GM18508 (cell line): ENCODE data around the gene TCF12.

ENCODE experiments used
- ATAC-seq: cut with Tn5 transposase; IDR thresholded peaks from one replicate; pipeline ENCODE4 v1.9.1; 2021; ENCODE audit warnings: moderate number of reproducible peaks; ENCODE audit not compliant: insufficient read depth, unreplicated experiment

The TCF12 gene

GRCh38 chr15:57305009-57305408 is 386.6 kb downstream of the TCF12 start:
- ATAC-seq = no peak

DNA sequence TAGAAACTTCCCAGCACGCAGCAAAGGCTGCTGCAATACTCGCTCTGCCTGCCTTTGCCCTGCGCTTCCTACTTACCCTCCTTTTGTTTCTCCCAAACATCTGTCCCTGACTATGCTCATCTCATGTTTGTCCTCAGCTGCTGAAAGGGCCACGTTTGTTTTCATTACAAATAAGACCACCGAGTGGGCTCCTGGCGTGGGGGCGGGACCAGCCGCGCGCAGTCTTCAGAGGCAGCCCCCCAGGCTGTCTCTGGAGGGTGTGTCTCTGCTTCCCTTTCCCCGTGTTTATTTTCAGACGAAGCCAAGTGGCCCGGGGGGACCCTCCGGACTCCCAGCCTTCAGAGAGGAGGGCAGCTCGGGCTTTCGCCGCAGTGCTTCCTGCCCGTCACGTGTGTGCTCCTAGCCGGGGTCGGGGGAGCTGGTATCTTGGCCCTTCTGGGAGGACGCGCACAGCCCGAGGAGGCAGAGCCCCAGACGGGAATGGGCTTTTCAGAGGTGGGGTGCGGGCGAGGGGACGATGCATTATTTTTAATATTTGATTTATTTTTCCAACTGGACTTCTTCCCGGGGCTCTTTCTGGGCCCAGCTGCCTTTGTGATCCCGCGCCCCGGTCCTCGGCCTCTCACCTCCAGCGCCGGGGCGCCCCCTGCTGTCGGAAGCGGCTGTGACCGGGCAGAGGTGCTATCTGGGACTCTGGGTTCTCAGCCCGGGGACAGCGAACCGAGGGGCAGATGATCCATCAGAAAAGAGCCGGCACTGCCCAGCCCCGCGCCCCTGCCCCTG is 387.9 kb downstream of the TCF12 start:
- ATAC-seq = no peak

- ATAC-seq = no peak
Observed at GRCh38 chr15:57306944-57307411, 388.5 kb downstream of the TCF12 start.

GRCh38 chr15:57307527-57308169 is 389.2 kb downstream of the TCF12 start:
- ATAC-seq = no peak

GRCh38 chr15:57308170-57308545 is 389.7 kb downstream of the TCF12 start:
- ATAC-seq = no peak

DNA sequence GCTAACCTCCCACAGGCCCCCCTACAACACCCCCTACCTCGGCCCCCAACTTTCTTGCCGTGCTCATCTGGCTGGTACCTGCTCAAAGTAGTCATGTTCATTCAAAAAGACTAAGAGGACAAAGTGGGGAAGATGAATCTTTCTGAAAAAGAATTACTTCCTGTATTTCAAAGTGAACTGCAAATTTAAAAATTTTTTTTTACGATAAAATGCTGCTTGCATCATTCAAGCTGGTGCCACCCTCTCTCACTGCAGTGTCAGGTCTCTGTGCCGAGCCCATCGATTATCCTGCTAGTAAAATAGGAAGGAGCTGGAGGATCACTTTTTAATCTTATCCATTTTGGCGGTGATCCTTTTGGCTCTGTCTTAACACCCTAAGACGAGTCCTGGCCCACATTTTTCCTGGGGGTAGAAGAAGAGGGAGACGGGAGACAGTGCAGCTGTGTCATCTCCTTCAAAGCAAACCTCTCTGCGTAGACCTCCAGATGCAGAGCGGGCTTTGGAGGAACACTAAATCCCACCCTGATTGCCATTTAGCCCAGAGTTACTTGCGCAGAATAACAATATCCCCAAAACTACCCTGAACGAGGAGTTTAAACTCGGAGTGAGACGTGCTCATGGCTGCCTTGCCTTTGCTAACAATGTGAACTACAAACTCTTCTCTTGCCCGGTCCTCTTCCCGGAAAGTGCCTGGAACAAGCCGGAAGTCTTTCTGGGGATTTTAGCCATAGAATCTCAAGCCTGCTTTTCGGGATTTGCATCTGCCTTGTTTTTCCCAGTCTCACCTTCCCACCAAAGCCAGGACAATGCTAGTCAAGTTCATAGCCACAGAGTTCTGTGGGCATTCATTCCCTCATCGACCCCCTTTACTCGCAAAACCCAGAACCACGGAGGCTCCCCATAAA is 391.7 kb downstream of the TCF12 start:
- no peak for ATAC-seq

GRCh38 chr15:57310876-57311275 is 392.4 kb downstream of the TCF12 start:
- ATAC-seq = no peak

- no peak for ATAC-seq
Observed at GRCh38 chr15:57312006-57312317, 393.5 kb downstream of the TCF12 start.

- no peak for ATAC-seq
Observed at GRCh38 chr15:57312318-57313133, 394.1 kb downstream of the TCF12 start.

GRCh38 chr15:57313134-57313483 is 394.7 kb downstream of the TCF12 start:
- no peak for ATAC-seq

GRCh38 chr15:57314221-57314620 is 395.8 kb downstream of the TCF12 start:
- no peak for ATAC-seq

DNA sequence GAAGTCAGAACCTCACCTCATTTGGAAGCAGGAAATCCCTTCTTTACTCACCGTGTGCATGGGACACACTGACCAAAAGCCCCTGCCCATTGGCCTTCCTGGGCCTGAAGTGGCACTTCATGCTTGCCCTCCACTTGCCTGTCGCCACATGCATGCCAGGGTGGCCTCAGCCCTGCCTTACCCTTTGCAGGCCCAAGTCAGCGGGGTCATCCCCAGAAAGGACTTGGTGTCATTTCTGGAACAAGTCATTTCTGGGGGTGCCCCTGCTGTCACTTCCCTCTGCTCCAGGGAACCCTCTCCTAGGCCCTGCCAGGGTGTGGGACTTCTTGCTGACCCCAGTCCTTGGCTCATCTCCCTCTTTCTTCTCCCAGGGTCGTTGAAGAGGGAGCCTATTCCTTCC is 398.0 kb downstream of the TCF12 start:
- ATAC-seq = no peak

GRCh38 chr15:57319226-57319918 is 400.9 kb downstream of the TCF12 start:
- no peak for ATAC-seq

DNA sequence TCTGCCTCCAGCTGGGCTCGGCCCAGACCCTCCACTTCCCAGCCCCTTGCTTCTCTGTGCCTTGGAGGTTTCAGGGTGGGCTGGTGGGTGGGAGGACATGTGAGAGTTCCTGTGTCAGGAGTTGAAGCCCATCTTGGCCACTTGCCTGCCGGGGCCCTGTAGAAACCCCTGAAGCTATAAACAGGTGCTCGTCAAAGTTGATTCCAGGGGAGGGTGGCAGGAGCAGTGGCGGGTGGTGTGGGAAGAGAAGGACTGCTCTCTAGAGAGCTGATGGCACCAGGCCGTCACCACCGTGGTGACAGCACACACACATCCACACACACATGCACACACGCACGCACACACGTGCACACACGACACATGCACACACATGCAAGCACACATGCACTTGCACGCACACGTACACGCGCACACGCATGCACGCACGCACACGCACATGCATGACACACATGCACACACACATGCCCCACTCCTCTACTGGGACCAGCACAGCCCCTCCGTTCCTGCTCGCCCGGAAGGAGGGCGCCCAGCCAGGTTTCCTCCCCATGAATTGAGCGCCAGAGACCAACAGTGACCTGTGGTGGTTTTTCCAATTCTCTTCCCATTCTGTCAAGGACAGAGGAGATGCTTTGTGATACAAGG is 401.6 kb downstream of the TCF12 start:
- ATAC-seq = no peak

GRCh38 chr15:57320631-57321220 is 402.3 kb downstream of the TCF12 start:
- no peak for ATAC-seq

- ATAC-seq = no peak
Observed at GRCh38 chr15:57321485-57321884, 403.0 kb downstream of the TCF12 start.

DNA sequence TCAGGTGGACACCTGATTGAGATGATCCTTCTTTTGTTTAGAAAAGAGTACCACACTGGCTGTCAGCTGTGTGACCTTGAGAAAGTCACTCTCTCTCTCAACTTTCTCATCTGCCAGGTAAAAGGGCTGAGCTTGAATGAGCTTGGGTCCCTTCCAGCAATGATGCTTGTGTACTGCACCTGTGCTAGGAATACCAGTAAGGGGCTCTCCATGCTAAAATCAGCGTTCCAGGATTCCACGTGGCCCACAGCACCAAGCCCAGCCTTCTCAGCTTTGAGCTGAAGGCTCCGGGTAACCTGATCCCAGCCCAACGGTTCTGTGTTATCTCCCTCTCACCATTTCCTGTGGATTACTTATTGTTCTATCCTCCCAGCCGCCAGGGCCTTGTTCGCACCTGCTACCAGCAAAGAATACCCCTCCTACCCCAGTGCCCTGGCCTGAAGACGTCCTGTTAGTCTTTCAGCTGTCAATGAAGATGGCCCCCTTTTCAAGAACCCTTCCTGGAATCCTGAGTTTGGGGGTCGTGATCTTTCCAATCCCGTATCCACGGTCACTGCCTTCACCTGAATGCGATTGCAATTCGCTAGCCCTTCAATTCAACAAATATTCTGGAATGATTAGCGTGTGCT is 403.6 kb downstream of the TCF12 start:
- no peak for ATAC-seq

- ATAC-seq = no peak
Observed at GRCh38 chr15:57322602-57323250, 404.3 kb downstream of the TCF12 start.
